HepG2 (cell line): ENCODE measurements around the gene CTIF. TPM values are rescaled to one million over a fixed set of nuclear protein-coding genes. Genes with fewer than 3 reads are reported as not detected.

Experiments
- EP300 ChIP-seq, 3 experiments: sonication (generic) in 1 of 3; formaldehyde crosslinking in 1 of 3; IDR thresholded peaks; 2 replicates each; pipeline versions ENCODE4 v1.5.1 to v1.6.1; 2011 to 2020; ENCODE audit warnings: low read depth in 2 of 3, low read length in 2 of 3, borderline replicate concordance in 1 of 3, improper control_type of control experiment in 1 of 3, mild to moderate bottlenecking in 1 of 3, missing genetic modification reagents in 1 of 3, moderate library complexity in 1 of 3
- GFI1 ChIP-seq: sonication (generic); formaldehyde crosslinking; IDR thresholded peaks from 2 replicates; pipeline ENCODE4 v1.5.0; 2020; ENCODE audit warnings: missing genetic modification reagents, mild to moderate bottlenecking, borderline replicate concordance
- IKZF5 ChIP-seq: IDR thresholded peaks from 2 replicates; pipeline ENCODE4 v1.6.1; 2018; ENCODE audit warnings: missing genetic modification reagents, mild to moderate bottlenecking, missing compliant biosample characterization
- MIER3 ChIP-seq: IDR thresholded peaks from 2 replicates; pipeline ENCODE4 v1.6.1; 2016; ENCODE audit warnings: missing compliant biosample characterization, borderline replicate concordance
- PAX8 ChIP-seq: sonication (generic); formaldehyde crosslinking; IDR thresholded peaks from 2 replicates; pipeline ENCODE4 v1.8.0; 2022; ENCODE audit warnings: mild to moderate bottlenecking, missing genetic modification reagents, borderline replicate concordance
- PCBP2 ChIP-seq: fragments of 200-400 bp; formaldehyde crosslinking; optimal IDR thresholded peaks from 2 replicates; pipeline ENCODE3; 2018; ENCODE audit warnings: low read length, low read depth; ENCODE audit not compliant: poor library complexity, severe bottlenecking
- PHF21A ChIP-seq: sonication (generic); formaldehyde crosslinking; IDR thresholded peaks from 2 replicates; pipeline ENCODE4 v1.5.0; 2020; ENCODE audit warnings: mild to moderate bottlenecking, missing genetic modification reagents
- RCOR2 ChIP-seq: IDR thresholded peaks from 2 replicates; pipeline ENCODE4 v1.6.1; 2016; ENCODE audit warnings: missing biosample characterization, missing genetic modification reagents
- SNAPC2 ChIP-seq: sonication (generic); formaldehyde crosslinking; IDR thresholded peaks from 2 replicates; pipeline ENCODE4 v1.8.1; 2022; ENCODE audit warnings: mild to moderate bottlenecking, missing genetic modification reagents
- TCF12 ChIP-seq, 2 experiments: fragments of 450-650 bp in 1 of 2; sonication (generic) in 1 of 2; formaldehyde crosslinking in 1 of 2; IDR thresholded peaks; 2 replicates each; pipeline versions ENCODE4 v1.6.1 to v1.8.0; 2017 to 2022; ENCODE audit warnings: antibody characterized with exemption in 1 of 2, mild to moderate bottlenecking in 1 of 2, missing genetic modification reagents in 1 of 2, moderate library complexity in 1 of 2
- ZNF136 ChIP-seq: sonication (generic); formaldehyde crosslinking; IDR thresholded peaks from 2 replicates; pipeline ENCODE4 v1.8.1; 2022; ENCODE audit warnings: low read depth, mild to moderate bottlenecking, moderate library complexity, missing genetic modification reagents
- ZNF275 ChIP-seq: sonication (generic); formaldehyde crosslinking; IDR thresholded peaks from 2 replicates; pipeline ENCODE4 v1.8.0; 2022; ENCODE audit warnings: missing genetic modification reagents, mild to moderate bottlenecking, inconsistent platforms, borderline replicate concordance
- ZNF367 ChIP-seq: sonication (generic); formaldehyde crosslinking; IDR thresholded peaks from 2 replicates; pipeline ENCODE4 v1.4.0; 2020; ENCODE audit warnings: missing genetic modification reagents, borderline replicate concordance
- ZNF678 ChIP-seq: sonication (generic); formaldehyde crosslinking; IDR thresholded peaks from 2 replicates; pipeline ENCODE4 v1.4.0; 2020; ENCODE audit warnings: mild to moderate bottlenecking, missing genetic modification reagents
- ZSCAN21 ChIP-seq: sonication (generic); formaldehyde crosslinking; IDR thresholded peaks from 2 replicates; pipeline ENCODE4 v1.8.0; 2022; ENCODE audit warnings: mild to moderate bottlenecking, missing genetic modification reagents, moderate library complexity, borderline replicate concordance
- polyA plus RNA-seq, 8 experiments: library from polyadenylated mRNA; depleted of rRNA in 3 of 8; stranded (reverse) in 7 of 8; unstranded in 1 of 8; fragments of >200 nt; fragmentation: Illumina TruSeq in 4 of 8; extraction: Trizol in 4 of 8; gene quantifications; 2 replicates each; pipeline versions ENCODE4 v1.2.1 to v1.2.3, GENCODE V29; 2011 to 2016; ENCODE audit warnings: low read depth in 4 of 8, missing spikeins in 1 of 8, mixed read lengths in 1 of 8; ENCODE audit not compliant: insufficient read depth in 1 of 8
- total RNA-seq, 5 experiments: library from RNA; depleted of rRNA; stranded (reverse); fragments of >200 nt; fragmentation: Illumina TruSeq; extraction: Trizol; gene quantifications; 2 replicates each; pipeline ENCODE4 v1.2.3, GENCODE V29; 2016; ENCODE audit warnings: low read depth in 1 of 5

Gene CTIF
- total and polyA plus RNA-seq, 2 of the 13 experiments (the other 11 are each of a cell fraction or from before 2014, with no cell fraction given): 18.2 to 28.0 TPM

GRCh38 chr18:48790226-48790863 lies 251.5 kb downstream of the CTIF start (continued):
- TF ChIP-seq EP300 (IDR thresholded peaks at IDR 0.05; ENCODE audit: low read depth in 2 of 2, low read length in 2 of 2): no peak
- TF ChIP-seq EP300 (CRISPR knock-in tag; IDR thresholded peaks at IDR 0.05; ENCODE audit: borderline replicate concordance): no peak
- TF ChIP-seq RCOR2 (CRISPR knock-in tag): no peak
- TF ChIP-seq ZNF275 (CRISPR knock-in tag): no peak
- TF ChIP-seq PCBP2: no peak
- TF ChIP-seq MIER3 (CRISPR knock-in tag): no peak
- no peak for TF ChIP-seq GFI1 (CRISPR knock-in tag)
- TF ChIP-seq ZNF367: no peak
- TF ChIP-seq SNAPC2: no peak
- no peak for TF ChIP-seq PHF21A (CRISPR knock-in tag)
- TF ChIP-seq ZSCAN21 (CRISPR knock-in tag): no peak
- TF ChIP-seq ZNF136: no peak
- no peak for TF ChIP-seq PAX8
- no peak for TF ChIP-seq ZNF678
- no peak for TF ChIP-seq IKZF5 (CRISPR knock-in tag)
- TF ChIP-seq TCF12 (IDR thresholded peaks at IDR 0.05): no peak
- no peak for TF ChIP-seq TCF12 (CRISPR knock-in tag; IDR thresholded peaks at IDR 0.05)
